ENCODE results near the gene ITFG1. TPM values are rescaled to one million over a fixed set of nuclear protein-coding genes. Genes with fewer than 3 reads are reported as not detected.

The ITFG1 gene
- total and polyA plus RNA-seq, 9 of the 15 experiments (the other 6 are each of a cell fraction or from before 2014, with no cell fraction given) = 17.1 to 83.5 (median 35.8) TPM

- TF ChIP-seq, protein P1, sequence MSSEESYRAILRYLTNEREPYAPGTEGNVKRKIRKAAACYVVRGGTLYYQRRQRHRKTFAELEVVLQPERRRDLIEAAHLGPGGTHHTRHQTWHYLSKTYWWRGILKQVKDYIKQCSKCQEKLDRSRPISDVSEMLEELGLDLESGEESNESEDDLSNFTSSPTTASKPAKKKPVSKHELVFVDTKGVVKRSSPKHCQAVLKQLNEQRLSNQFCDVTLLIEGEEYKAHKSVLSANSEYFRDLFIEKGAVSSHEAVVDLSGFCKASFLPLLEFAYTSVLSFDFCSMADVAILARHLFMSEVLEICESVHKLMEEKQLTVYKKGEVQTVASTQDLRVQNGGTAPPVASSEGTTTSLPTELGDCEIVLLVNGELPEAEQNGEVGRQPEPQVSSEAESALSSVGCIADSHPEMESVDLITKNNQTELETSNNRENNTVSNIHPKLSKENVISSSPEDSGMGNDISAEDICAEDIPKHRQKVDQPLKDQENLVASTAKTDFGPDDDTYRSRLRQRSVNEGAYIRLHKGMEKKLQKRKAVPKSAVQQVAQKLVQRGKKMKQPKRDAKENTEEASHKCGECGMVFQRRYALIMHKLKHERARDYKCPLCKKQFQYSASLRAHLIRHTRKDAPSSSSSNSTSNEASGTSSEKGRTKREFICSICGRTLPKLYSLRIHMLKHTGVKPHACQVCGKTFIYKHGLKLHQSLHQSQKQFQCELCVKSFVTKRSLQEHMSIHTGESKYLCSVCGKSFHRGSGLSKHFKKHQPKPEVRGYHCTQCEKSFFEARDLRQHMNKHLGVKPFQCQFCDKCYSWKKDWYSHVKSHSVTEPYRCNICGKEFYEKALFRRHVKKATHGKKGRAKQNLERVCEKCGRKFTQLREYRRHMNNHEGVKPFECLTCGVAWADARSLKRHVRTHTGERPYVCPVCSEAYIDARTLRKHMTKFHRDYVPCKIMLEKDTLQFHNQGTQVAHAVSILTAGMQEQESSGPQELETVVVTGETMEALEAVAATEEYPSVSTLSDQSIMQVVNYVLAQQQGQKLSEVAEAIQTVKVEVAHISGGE (CRISPR knock-in tag; IDR thresholded peaks at IDR 0.05) = peak in 1 of 3 experiments; percentile 75; a peak in 2 of 6 replicates
- TF ChIP-seq ZNF175 (CRISPR knock-in tag; IDR thresholded peaks at IDR 0.05; ENCODE audit: low read depth) (no peak), POLR2A (conservative IDR thresholded peaks at IDR 0.05) (peak; percentile 91), GABPA (tag; conservative IDR thresholded peaks at IDR 0.05; ENCODE audit: low read depth) (peak; percentile 86), EP400 (IDR thresholded peaks at IDR 0.05) (peak; percentile 49; the same call in 1 of the 2 replicates), ZNF785 (CRISPR knock-in tag; IDR thresholded peaks at IDR 0.05) (no peak), TCF15 (CRISPR knock-in tag; IDR thresholded peaks at IDR 0.05) (no peak), SRSF7 (optimal IDR thresholded peaks at IDR 0.05; ENCODE audit: low read depth, low read length) (no peak), U2AF2 (optimal IDR thresholded peaks at IDR 0.05; ENCODE audit: low read depth, low read length) (no peak), PCBP2 (IDR thresholded peaks at IDR 0.05; ENCODE audit: low read depth, low read length, poor library complexity, severe bottlenecking) (no peak), ZNF717 (CRISPR knock-in tag; IDR thresholded peaks at IDR 0.05) (no peak), MTA1 (IDR thresholded peaks at IDR 0.05; ENCODE audit: borderline replicate concordance) (no peak), DDX20 (tag; IDR thresholded peaks at IDR 0.05; ENCODE audit: low read depth) (no peak), ZNF217 (CRISPR knock-in tag; IDR thresholded peaks at IDR 0.05) (no peak)
- TF ChIP-seq, protein P2, sequence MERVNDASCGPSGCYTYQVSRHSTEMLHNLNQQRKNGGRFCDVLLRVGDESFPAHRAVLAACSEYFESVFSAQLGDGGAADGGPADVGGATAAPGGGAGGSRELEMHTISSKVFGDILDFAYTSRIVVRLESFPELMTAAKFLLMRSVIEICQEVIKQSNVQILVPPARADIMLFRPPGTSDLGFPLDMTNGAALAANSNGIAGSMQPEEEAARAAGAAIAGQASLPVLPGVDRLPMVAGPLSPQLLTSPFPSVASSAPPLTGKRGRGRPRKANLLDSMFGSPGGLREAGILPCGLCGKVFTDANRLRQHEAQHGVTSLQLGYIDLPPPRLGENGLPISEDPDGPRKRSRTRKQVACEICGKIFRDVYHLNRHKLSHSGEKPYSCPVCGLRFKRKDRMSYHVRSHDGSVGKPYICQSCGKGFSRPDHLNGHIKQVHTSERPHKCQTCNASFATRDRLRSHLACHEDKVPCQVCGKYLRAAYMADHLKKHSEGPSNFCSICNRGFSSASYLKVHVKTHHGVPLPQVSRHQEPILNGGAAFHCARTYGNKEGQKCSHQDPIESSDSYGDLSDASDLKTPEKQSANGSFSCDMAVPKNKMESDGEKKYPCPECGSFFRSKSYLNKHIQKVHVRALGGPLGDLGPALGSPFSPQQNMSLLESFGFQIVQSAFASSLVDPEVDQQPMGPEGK (CRISPR knock-in tag; IDR thresholded peaks at IDR 0.05; ENCODE audit: borderline replicate concordance) = no peak
- TF ChIP-seq, protein P3, sequence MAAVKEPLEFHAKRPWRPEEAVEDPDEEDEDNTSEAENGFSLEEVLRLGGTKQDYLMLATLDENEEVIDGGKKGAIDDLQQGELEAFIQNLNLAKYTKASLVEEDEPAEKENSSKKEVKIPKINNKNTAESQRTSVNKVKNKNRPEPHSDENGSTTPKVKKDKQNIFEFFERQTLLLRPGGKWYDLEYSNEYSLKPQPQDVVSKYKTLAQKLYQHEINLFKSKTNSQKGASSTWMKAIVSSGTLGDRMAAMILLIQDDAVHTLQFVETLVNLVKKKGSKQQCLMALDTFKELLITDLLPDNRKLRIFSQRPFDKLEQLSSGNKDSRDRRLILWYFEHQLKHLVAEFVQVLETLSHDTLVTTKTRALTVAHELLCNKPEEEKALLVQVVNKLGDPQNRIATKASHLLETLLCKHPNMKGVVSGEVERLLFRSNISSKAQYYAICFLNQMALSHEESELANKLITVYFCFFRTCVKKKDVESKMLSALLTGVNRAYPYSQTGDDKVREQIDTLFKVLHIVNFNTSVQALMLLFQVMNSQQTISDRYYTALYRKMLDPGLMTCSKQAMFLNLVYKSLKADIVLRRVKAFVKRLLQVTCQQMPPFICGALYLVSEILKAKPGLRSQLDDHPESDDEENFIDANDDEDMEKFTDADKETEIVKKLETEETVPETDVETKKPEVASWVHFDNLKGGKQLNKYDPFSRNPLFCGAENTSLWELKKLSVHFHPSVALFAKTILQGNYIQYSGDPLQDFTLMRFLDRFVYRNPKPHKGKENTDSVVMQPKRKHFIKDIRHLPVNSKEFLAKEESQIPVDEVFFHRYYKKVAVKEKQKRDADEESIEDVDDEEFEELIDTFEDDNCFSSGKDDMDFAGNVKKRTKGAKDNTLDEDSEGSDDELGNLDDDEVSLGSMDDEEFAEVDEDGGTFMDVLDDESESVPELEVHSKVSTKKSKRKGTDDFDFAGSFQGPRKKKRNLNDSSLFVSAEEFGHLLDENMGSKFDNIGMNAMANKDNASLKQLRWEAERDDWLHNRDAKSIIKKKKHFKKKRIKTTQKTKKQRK (IDR thresholded peaks at IDR 0.05; ENCODE audit: borderline replicate concordance, low read depth, low read length) = no peak
Measured at GRCh38 chr16:47460711-47461597, at the start of gene ITFG1, which contains the start of gene PHKB (continued).
